HG03196 (cell line): ENCODE data around the gene ANXA6.

ENCODE experiments used
- ATAC-seq: cut with Tn5 transposase; IDR thresholded peaks from one replicate; pipeline ENCODE4 v1.9.1; 2021; ENCODE audit not compliant: unreplicated experiment

Gene ANXA6

GRCh38 chr5:151130922-151131891 lies 26.4 kb downstream of the ANXA6 start:
- no peak for ATAC-seq

GRCh38 chr5:151130235-151130921 lies 27.2 kb downstream of the ANXA6 start:
- no peak for ATAC-seq

GRCh38 chr5:151128817-151129216 lies 28.8 kb downstream of the ANXA6 start:
- no peak for ATAC-seq

GRCh38 chr5:151127926-151128325 lies 29.7 kb downstream of the ANXA6 start:
- no peak for ATAC-seq

GRCh38 chr5:151126199-151126645 lies 31.4 kb downstream of the ANXA6 start:
- peak; percentile 31 for ATAC-seq

- no peak for ATAC-seq
Measured at GRCh38 chr5:151125421-151125820, 32.2 kb downstream of the ANXA6 start.

- ATAC-seq, result peak; percentile 80
Measured at GRCh38 chr5:151123897-151124751, 33.5 kb downstream of the ANXA6 start.

GRCh38 chr5:151122828-151123227 lies 34.8 kb downstream of the ANXA6 start:
- no peak for ATAC-seq

GRCh38 chr5:151121665-151122064 lies 35.9 kb downstream of the ANXA6 start:
- ATAC-seq, result no peak

GRCh38 chr5:151121095-151121494 lies 36.5 kb downstream of the ANXA6 start:
- no peak for ATAC-seq

- ATAC-seq, result no peak
Measured at GRCh38 chr5:151118913-151119575, 38.5 kb downstream of the ANXA6 start.

GRCh38 chr5:151115272-151115905 lies 42.2 kb downstream of the ANXA6 start:
- peak; percentile 58 for ATAC-seq

- no peak for ATAC-seq
Measured at GRCh38 chr5:151113651-151114050, 43.9 kb downstream of the ANXA6 start.

- no peak for ATAC-seq
Measured at GRCh38 chr5:151110992-151111391, 46.6 kb downstream of the ANXA6 start.

- ATAC-seq, result no peak
Measured at GRCh38 chr5:151110122-151110681, 47.4 kb downstream of the ANXA6 start.

GRCh38 chr5:151108566-151108965 lies 49.0 kb downstream of the ANXA6 start:
- no peak for ATAC-seq

GRCh38 chr5:151107738-151108520 lies 49.6 kb downstream of the ANXA6 start:
- no peak for ATAC-seq

- no peak for ATAC-seq
Measured at GRCh38 chr5:151107084-151107483, 50.5 kb downstream of the ANXA6 start.

GRCh38 chr5:151106509-151106908 lies 51.1 kb downstream of the ANXA6 start:
- no peak for ATAC-seq
